Measurements from ENCODE around the gene MAP1B. TPM values are rescaled to one million over a fixed set of nuclear protein-coding genes. Genes with fewer than 3 reads are reported as not detected.
A peak's percentile ranks its signal among the peaks of the same experiment; 100 is the strongest.

MAP1B gene
- total and polyA plus RNA-seq, 2 of the 4 experiments (the other 2 are of a cell fraction), result 41.1 to 183 TPM

- Histone ChIP-seq H2BK20ac (ENCODE audit: low read depth, low read length) (peak overlapping the region; percentile 96), H3K27ac (ENCODE audit: insufficient read depth, low read length) (peak overlapping the region; percentile 83), H2AK9ac (replicated peaks; ENCODE audit: low read depth, low read length, poor library complexity) (peak overlapping the region; percentile 69), H3K23ac (ENCODE audit: low read depth, low read length) (peak overlapping the region; percentile 57), H3K9me1 (ENCODE audit: insufficient read depth, low read length) (peaks cover 28% of the 10 kb centered on the region), H3K18ac (ENCODE audit: low read depth, low read length) (peak overlapping the region; percentile 92), H3K4me1 (ENCODE audit: control insufficient read depth, insufficient read depth, low read length) (peaks cover 19% of the 10 kb centered on the region), H3K4me2 (ENCODE audit: low read depth, low read length) (peak overlapping the region; percentile 82), H4K91ac (ENCODE audit: insufficient read depth, low read depth, low read length) (peak overlapping the region; percentile 87), H3K4ac (ENCODE audit: low read depth, low read length) (peak overlapping the region; percentile 90), H3K56ac (ENCODE audit: extremely low read depth, insufficient read depth, low read length) (peak overlapping the region; percentile 32; the same call in 1 of the 2 replicates), H2BK120ac (ENCODE audit: low read depth, low read length) (peak overlapping the region; percentile 89), H3K36me3 (ENCODE audit: control insufficient read depth, insufficient read depth, low read length) (peaks cover 4% of the 10 kb centered on the region), H3K4me3 (ENCODE audit: insufficient read depth, low read depth, low read length) (no peak overlapping the region), H4K8ac (ENCODE audit: low read depth in 2 of 2, low read length in 2 of 2) (peak overlapping the region in 1 of 2 experiments; percentile 80; a peak in 1 of 4 replicates), H3K27me3 (ENCODE audit: control insufficient read depth, insufficient read depth, low read length) (no peaks in the 10 kb centered on the region), H4K5ac (ENCODE audit: low read depth, low read length) (peak overlapping the region; percentile 86), H2BK5ac (ENCODE audit: low read depth, low read length, poor library complexity, severe bottlenecking) (peak overlapping the region; percentile 92), H3K14ac (replicated peaks; ENCODE audit: low read depth, low read length) (peak overlapping the region; percentile 93), H2BK15ac (ENCODE audit: low read depth, low read length) (peak overlapping the region; percentile 59; the same call in 2 of the 3 replicates), H4K20me1 (ENCODE audit: insufficient read depth, low read length) (peaks cover 3% of the 10 kb centered on the region; the same call in 1 of the 2 replicates), H2AFZ (replicated peaks; ENCODE audit: low read length, poor library complexity) (no peak overlapping the region), H3K9ac (ENCODE audit: low read depth, low read length) (peak overlapping the region; percentile 19; the same call in 1 of the 2 replicates), H2AK5ac (ENCODE audit: low read depth, low read length) (peak overlapping the region; percentile 23; the same call in 1 of the 2 replicates), H3K9me3 (ENCODE audit: control insufficient read depth, insufficient read depth, low read length) (no peaks in the 10 kb centered on the region), H3K79me1 (ENCODE audit: low read depth in 1 of 2, low read length in 2 of 2) (peaks cover 32 to 73% of the 10 kb centered on the region in 2 experiments)
- CTCF ChIA-PET, result no interaction called here
- peak; percentile 97 for DNase-seq
- intact Hi-C loops (cut with micrococcal nuclease) (loop anchor here (5.0 to 10.0 kb wide), 2 partner anchors 108 to 136 kb away; no protein-coding TSS in a partner anchor), in situ Hi-C loops (cut with MboI; ENCODE audit: low sequenced_read_pairs) (no loop called here), dilution Hi-C loops (cut with HindIII; ENCODE audit: low sequenced_read_pairs, unreplicated experiment) (no loop called here)
- ATAC-seq (ENCODE audit: low read depth), result peak; percentile 38
- POLR2A ChIA-PET (ENCODE audit: unreplicated experiment), result no interaction called here
- WGBS, 2 experiments (ENCODE audit: extremely low coverage in 2 of 2, insufficient read length in 1 of 2), result no CpG with 5 or more reads among the region's 8 CpGs
- BruUV-seq (replicated peaks), result no TSS peak
- no peak for TF ChIP-seq SMC3 (IDR thresholded peaks at IDR 0.05; ENCODE audit: low read depth, low read length)
- TF ChIP-seq CEBPB (IDR thresholded peaks at IDR 0.05; ENCODE audit: low read depth, low read length), result no peak
- TF ChIP-seq POLR2A (IDR thresholded peaks at IDR 0.05; ENCODE audit: low read depth, low read length), result no peak
- peak; percentile 27; the same call in 1 of the 2 replicates for TF ChIP-seq MAFK (IDR thresholded peaks at IDR 0.05; ENCODE audit: low read depth, low read length)
- TF ChIP-seq MXI1 (IDR thresholded peaks at IDR 0.05; ENCODE audit: borderline replicate concordance, low read depth, low read length), result no peak
- TF ChIP-seq RAD21 (IDR thresholded peaks at IDR 0.05; ENCODE audit: low read length), result no peak
- TF ChIP-seq FOS (IDR thresholded peaks at IDR 0.05; ENCODE audit: low read depth, low read length), result peak; percentile 60; the same call in 1 of the 2 replicates
- no peak for TF ChIP-seq USF2 (IDR thresholded peaks at IDR 0.05; ENCODE audit: low read depth, low read length)
- no peak for TF ChIP-seq CTCF (conservative IDR thresholded peaks at IDR 0.05; ENCODE audit: low read depth, low read length)
- TF ChIP-seq MAZ (IDR thresholded peaks at IDR 0.05; ENCODE audit: borderline replicate concordance, low read depth, low read length), result no peak
- TF ChIP-seq RCOR1 (IDR thresholded peaks at IDR 0.05; ENCODE audit: insufficient replicate concordance, low read length), result no peak
- TF ChIP-seq NFE2L2 (IDR thresholded peaks at IDR 0.05; ENCODE audit: low read depth, low read length), result peak; percentile 68
- TF ChIP-seq BHLHE40 (IDR thresholded peaks at IDR 0.05; ENCODE audit: low read depth, low read length), result peak; percentile 19; the same call in 1 of the 2 replicates
- TF ChIP-seq RFX5 (IDR thresholded peaks at IDR 0.05; ENCODE audit: low read depth, low read length), result no peak
- TF ChIP-seq CHD1 (IDR thresholded peaks at IDR 0.05; ENCODE audit: low read depth, low read length), result no peak
These were observed 31.8 kb downstream of the MAP1B start for GRCh38 chr5:72138943-72139521.
